H1 (cell line): ENCODE data around the gene TCIRG1. TPM values are rescaled to one million over a fixed set of nuclear protein-coding genes. Genes with fewer than 3 reads are reported as not detected.

Experiments
- CTCF ChIA-PET: fragments of 300-600 bp; sonication (Branson Sonifier 250); formaldehyde crosslinking; loops from one replicate; lab custom pipeline; 2021; ENCODE audit not compliant: partially characterized antibody; lab: Charles Lee
- POLR2A ChIA-PET: fragments of 300-600 bp; sonication (Branson Sonifier 250); formaldehyde crosslinking; loops from one replicate; lab custom pipeline; 2021; ENCODE audit warnings: inconsistent platforms; ENCODE audit not compliant: partially characterized antibody; lab: Charles Lee
- DNase-seq, 2 experiments: peaks; one replicate each; pipeline versions ENCODE4 v3.0.0 to v3.0.0-alpha.2; 2010 to 2022; ENCODE audit warnings: low spot score in 2 of 2, low read depth in 1 of 2, mixed read lengths in 1 of 2
- FAIRE-seq: peaks from 2 replicates; lab custom pipeline; 2011; peaks lifted over from hg19 to GRCh38; lab: Jason Lieb, UNC
- H2AFZ ChIP-seq: 2 replicates; pipeline ENCODE4 v1.8.1; 2012; ENCODE audit warnings: low read length, inconsistent platforms
- H2AK5ac ChIP-seq: 2 replicates; pipeline ENCODE4 v1.6.1; 2013; ENCODE audit warnings: low read depth, low read length
- H2BK120ac ChIP-seq: replicated peaks from 2 replicates; pipeline ENCODE3; 2013; ENCODE audit warnings: low read depth, low read length, inconsistent platforms
- H2BK12ac ChIP-seq: 2 replicates; pipeline ENCODE4 v1.6.1; 2013; ENCODE audit warnings: low read depth, low read length
- H2BK15ac ChIP-seq: 2 replicates; pipeline ENCODE4 v1.6.1; 2013; ENCODE audit warnings: low read length
- H2BK20ac ChIP-seq: 2 replicates; pipeline ENCODE4 v1.6.1; 2013; ENCODE audit warnings: low read length
- H2BK5ac ChIP-seq: 2 replicates; pipeline ENCODE4 v1.6.1; 2013; ENCODE audit warnings: low read depth, low read length
- H3K14ac ChIP-seq: 2 replicates; pipeline ENCODE4 v1.6.1; 2013; ENCODE audit warnings: inconsistent platforms; ENCODE audit not compliant: insufficient read length
- H3K18ac ChIP-seq: 2 replicates; pipeline ENCODE4 v1.6.1; 2013; ENCODE audit warnings: low read length; ENCODE audit errors: extremely low read depth
- H3K23ac ChIP-seq: 2 replicates; pipeline ENCODE4 v1.6.1; 2013; ENCODE audit warnings: inconsistent platforms; ENCODE audit not compliant: insufficient read length
- H3K23me2 ChIP-seq: 2 replicates; pipeline ENCODE4 v1.6.1; 2013; ENCODE audit warnings: low read depth, low read length
- H3K27ac ChIP-seq: 2 replicates; pipeline ENCODE4 v1.6.1; 2011; ENCODE audit warnings: low read depth, low read length, inconsistent platforms
- H3K27me3 ChIP-seq, 4 experiments: replicated peaks in 1 of 4; 1 replicate in 1 of 4; 2 replicates in 3 of 4; pipeline versions ENCODE4 v1.6.1 to v1.8.1; 2011 to 2013; ENCODE audit warnings: low read length in 3 of 4, mild to moderate bottlenecking in 3 of 4, inconsistent platforms in 2 of 4, mixed read lengths in 2 of 4, moderate library complexity in 1 of 4; ENCODE audit not compliant: control insufficient read depth in 3 of 4, insufficient read depth in 3 of 4; ENCODE audit errors: extremely low read depth in 1 of 4
- H3K36me3 ChIP-seq, 4 experiments: 2 replicates each; pipeline versions ENCODE4 v1.6.1 to v1.8.1; 2011 to 2013; ENCODE audit warnings: mild to moderate bottlenecking in 4 of 4, low read length in 3 of 4, moderate library complexity in 2 of 4, control low read depth in 1 of 4, inconsistent platforms in 1 of 4; ENCODE audit not compliant: insufficient read depth in 4 of 4, control insufficient read depth in 2 of 4
- H3K4ac ChIP-seq: replicated peaks from 2 replicates; pipeline ENCODE3; 2013; ENCODE audit warnings: low read length, low read depth, mixed read lengths, inconsistent platforms; ENCODE audit not compliant: insufficient read length
- H3K4me1 ChIP-seq, 4 experiments: replicated peaks in 1 of 4; 1 replicate in 1 of 4; 2 replicates in 3 of 4; pipeline versions ENCODE4 v1.6.1 to v1.8.1; 2011 to 2013; ENCODE audit warnings: low read length in 3 of 4, inconsistent platforms in 2 of 4, mixed read lengths in 1 of 4; ENCODE audit not compliant: insufficient read depth in 4 of 4, control insufficient read depth in 3 of 4
- H3K4me2 ChIP-seq, 2 experiments: 2 replicates each; pipeline versions ENCODE4 v1.6.1 to v1.8.1; 2011 to 2013; ENCODE audit warnings: low read depth in 2 of 2, low read length in 2 of 2, control low read depth in 1 of 2, inconsistent platforms in 1 of 2, mild to moderate bottlenecking in 1 of 2; ENCODE audit not compliant: insufficient read depth in 1 of 2
- H3K4me3 ChIP-seq, 4 experiments: fragments of 200-600, 300-600 bp in 1 of 4; sonication (generic), shearing (Covaris generic), sonication (Bioruptor Twin) in 1 of 4; 2 replicates each; pipeline versions ENCODE4 v1.5.1 to v1.8.1; 2011 to 2016; ENCODE audit warnings: low read length in 4 of 4, low read depth in 3 of 4, control low read depth in 2 of 4, inconsistent platforms in 2 of 4, mild to moderate bottlenecking in 2 of 4, mixed read lengths in 1 of 4, moderate library complexity in 1 of 4; ENCODE audit not compliant: insufficient read depth in 2 of 4; ENCODE audit errors: extremely low read depth in 1 of 4
- H3K56ac ChIP-seq: replicated peaks from 2 replicates; pipeline ENCODE3; 2013; ENCODE audit warnings: low read depth, mild to moderate bottlenecking, mixed read lengths, low read length, inconsistent platforms; ENCODE audit not compliant: insufficient read length
- H3K79me1 ChIP-seq: 2 replicates; pipeline ENCODE4 v1.6.1; 2013; ENCODE audit warnings: low read depth, low read length, control low read depth
- H3K79me2 ChIP-seq, 2 experiments: 2 replicates each; pipeline versions ENCODE4 v1.6.1 to v1.8.1; 2012 to 2013; ENCODE audit warnings: low read length in 2 of 2, mild to moderate bottlenecking in 2 of 2, inconsistent platforms in 1 of 2; ENCODE audit not compliant: insufficient read depth in 2 of 2, control insufficient read depth in 1 of 2
- H3K9ac ChIP-seq, 4 experiments: replicated peaks in 1 of 4; 1 replicate in 1 of 4; 2 replicates in 3 of 4; pipeline versions ENCODE4 v1.6.1 to v1.8.1; 2011 to 2013; ENCODE audit warnings: low read depth in 3 of 4, low read length in 3 of 4, control low read depth in 2 of 4, mild to moderate bottlenecking in 2 of 4, moderate library complexity in 2 of 4, inconsistent platforms in 1 of 4; ENCODE audit errors: extremely low read depth in 1 of 4
- H3K9me3 ChIP-seq, 2 experiments: 2 replicates each; pipeline versions ENCODE4 v1.6.1 to v1.8.1; 2012 to 2013; ENCODE audit warnings: mild to moderate bottlenecking in 2 of 2, moderate library complexity in 2 of 2, control low read depth in 1 of 2, inconsistent platforms in 1 of 2, low read depth in 1 of 2, low read length in 1 of 2, mixed read lengths in 1 of 2; ENCODE audit not compliant: insufficient read depth in 2 of 2
- H4K20me1 ChIP-seq, 2 experiments: replicated peaks in 1 of 2; 2 replicates each; pipeline versions ENCODE3 to v1.8.1; 2011 to 2013; ENCODE audit warnings: inconsistent platforms in 2 of 2, low read length in 2 of 2, mild to moderate bottlenecking in 1 of 2; ENCODE audit not compliant: insufficient read depth in 2 of 2, control insufficient read depth in 1 of 2
- H4K5ac ChIP-seq: 2 replicates; pipeline ENCODE4 v1.6.1; 2013; ENCODE audit warnings: low read length, low read depth, mixed read lengths, inconsistent platforms; ENCODE audit not compliant: insufficient read length
- H4K8ac ChIP-seq: 2 replicates; pipeline ENCODE4 v1.8.0; 2013; ENCODE audit warnings: mild to moderate bottlenecking, moderate library complexity, low read length, inconsistent platforms; ENCODE audit not compliant: insufficient read depth; ENCODE audit errors: extremely low read depth
- H4K91ac ChIP-seq: replicated peaks from 2 replicates; pipeline ENCODE3; 2013; ENCODE audit warnings: low read length, mixed read lengths, inconsistent platforms; ENCODE audit not compliant: insufficient read length
- BACH1 ChIP-seq: IDR thresholded peaks from 2 replicates; pipeline ENCODE4 v1.6.1; 2012; ENCODE audit warnings: low read length, improper control_type of control experiment
- GTF2F1 ChIP-seq: IDR thresholded peaks from 2 replicates; pipeline ENCODE4 v1.6.1; 2012; ENCODE audit warnings: low read depth, low read length, improper control_type of control experiment, borderline replicate concordance
- JUN ChIP-seq: IDR thresholded peaks from 2 replicates; pipeline ENCODE4 v1.6.1; 2011; ENCODE audit warnings: low read depth, mild to moderate bottlenecking, improper control_type of control experiment, low read length
- NANOG ChIP-seq: IDR thresholded peaks from 2 replicates; pipeline ENCODE4 v1.6.1; 2011; ENCODE audit warnings: low read length, low read depth, mild to moderate bottlenecking, inconsistent platforms; ENCODE audit not compliant: insufficient read depth, poor library complexity, severe bottlenecking
- NRF1 ChIP-seq: IDR thresholded peaks from 2 replicates; pipeline ENCODE4 v1.6.1; 2011; ENCODE audit warnings: mild to moderate bottlenecking, low read depth, low read length, improper control_type of control experiment
- PHF8 ChIP-seq: fragments of 200-600 bp; sonication (generic); conservative IDR thresholded peaks from 2 replicates; pipeline ENCODE4 v1.7.1; 2012; ENCODE audit warnings: low read depth, mild to moderate bottlenecking, inconsistent platforms, low read length, moderate library complexity
- POLR2A ChIP-seq, 2 experiments: IDR thresholded peaks; 1 replicate in 1 of 2; 2 replicates in 1 of 2; pipeline ENCODE4 v1.6.1; 2011; ENCODE audit warnings: low read depth in 2 of 2, low read length in 2 of 2, mild to moderate bottlenecking in 2 of 2; ENCODE audit errors: control extremely low read depth in 1 of 2
- SIRT6 ChIP-seq: IDR thresholded peaks from one replicate; pipeline ENCODE4 v1.7.1; 2012; ENCODE audit warnings: low read length, inconsistent platforms
- WGBS, 2 experiments: shearing (Covaris generic) in 1 of 2; methylation state at CpG; one replicate each; pipeline versions ENCODE4 v1.1.6 to v1.1.7; 2013 to 2015; ENCODE audit warnings: low lambda C conversion rate in 2 of 2, mixed read lengths in 2 of 2, inconsistent platforms in 1 of 2, low coverage in 1 of 2, missing lambda C conversion rate in 1 of 2; ENCODE audit not compliant: insufficient replicate concordance in 2 of 2, insufficient coverage in 1 of 2, insufficient read length in 1 of 2; ENCODE audit errors: extremely low coverage in 1 of 2, missing lambda C conversion rate in 1 of 2; 5-methylcytosine and 5-hydroxymethylcytosine counted together
- polyA plus RNA-seq, 7 experiments: library from polyadenylated mRNA; depleted of rRNA in 3 of 7; stranded (reverse) in 5 of 7; unstranded in 2 of 7; fragments of >200 nt in 5 of 7; fragments of 200-250 nt in 2 of 7; gene quantifications; 1 replicate in 5 of 7; 2 replicates in 1 of 7; 4 replicates in 1 of 7; pipeline versions ENCODE4 v1.2.1 to v1.2.3, GENCODE V29; 2011 to 2013; ENCODE audit warnings: missing spikeins in 2 of 7, mixed read lengths in 2 of 7
- total RNA-seq: library from RNA; stranded (reverse); fragmentation: NEBNext Ultra II Directional; extraction: Animal tissue kit (Norgen Biotek cat#: 25700); gene quantifications from 2 replicates; pipeline ENCODE4 v1.2.1, GENCODE V29; 2021

TCIRG1 gene
- total and polyA plus RNA-seq, 2 of the 8 experiments (the other 6 are each of a cell fraction or from before 2014, with no cell fraction given), result 25.3 to 39.6 TPM

DNA sequence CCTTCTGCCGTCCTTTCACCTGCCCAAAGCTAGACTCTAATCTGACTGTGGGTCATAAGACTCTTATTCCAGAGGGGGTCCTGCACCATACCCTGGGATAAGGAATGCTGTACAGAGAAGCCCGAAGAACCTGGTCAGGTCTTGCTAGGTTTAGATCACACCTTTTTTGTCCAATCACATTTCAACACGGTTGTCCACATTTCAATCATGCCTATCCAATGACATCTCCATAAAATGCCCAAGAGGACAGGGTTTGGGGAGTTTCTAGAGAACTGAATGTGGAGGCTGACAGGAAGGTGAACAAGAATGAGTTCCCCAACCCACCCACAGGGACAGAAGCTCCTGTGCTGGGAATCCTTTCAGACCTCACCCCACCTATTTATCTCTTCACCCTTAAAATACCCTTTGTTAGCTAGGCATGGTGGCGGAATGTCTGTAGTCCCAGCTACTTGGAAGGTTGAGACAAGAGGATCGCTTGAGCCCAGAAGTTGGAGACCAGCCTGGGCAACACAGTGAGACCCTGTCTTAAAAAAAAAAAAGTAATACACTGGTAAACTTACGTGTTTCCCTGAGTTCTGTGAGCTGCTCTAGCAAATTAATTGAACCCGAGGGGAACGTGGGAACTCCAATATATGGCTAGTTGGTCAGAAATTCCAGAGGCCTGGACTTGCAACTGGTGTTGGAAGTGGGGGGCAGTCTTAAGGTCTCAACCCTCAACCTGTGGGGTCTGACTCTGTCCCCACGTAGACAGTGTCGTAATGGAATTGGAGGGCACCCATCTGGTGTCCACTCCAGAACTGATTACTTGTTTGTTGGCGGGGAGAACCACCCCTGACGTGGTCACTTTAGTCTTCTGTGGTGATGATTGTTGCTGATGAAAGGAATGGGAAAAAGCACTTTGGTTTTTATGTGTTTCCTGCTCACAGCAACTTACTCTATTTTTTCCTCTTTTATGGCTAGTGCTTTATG is 17.8 kb downstream of the TCIRG1 start:
- POLR2A ChIA-PET, result interaction anchor here (1.0 to 10.8 kb wide), 7 partner anchors 8 to 90 kb away, joined by 3 to 183 read pairs (median 4); partner anchors contain the start of genes NDUFS8 and TCIRG1
- H3K9me3 ChIP-seq, result no peaks in the 10 kb centered on the region
- H3K4me1 ChIP-seq, result peaks cover 0 to 3% (median 2%) of the 10 kb centered on the region in 4 experiments; a peak in 3 of 7 replicates
- DNase-seq (no peak), FAIRE-seq (no peak)
- H2BK5ac ChIP-seq, result no peak overlapping the region
- H4K91ac ChIP-seq, result no peak overlapping the region
- no peak overlapping the region for H4K5ac ChIP-seq
- no peak overlapping the region for H3K14ac ChIP-seq
- H3K79me2 ChIP-seq, result no peaks in the 10 kb centered on the region
- H3K27me3 ChIP-seq, result no peaks in the 10 kb centered on the region
- no peak overlapping the region for H2BK120ac ChIP-seq
- H3K36me3 ChIP-seq, result peaks cover 10 to 32% (median 18%) of the 10 kb centered on the region in 4 experiments
- no peak overlapping the region for H2BK12ac ChIP-seq
- no peak overlapping the region for H2AK5ac ChIP-seq
- WGBS, 2 experiments, result 93% methylated on average over 12 of the region's 12 CpGs; no CpG with 5 or more reads in 1 of the 2 experiments
- CTCF ChIA-PET, result interaction anchor here (0.7 to 0.9 kb wide), 2 partner anchors 11 to 143 kb away, joined by 3 read pairs; no protein-coding TSS in a partner anchor
- no peaks in the 10 kb centered on the region for H3K23me2 ChIP-seq
- no peak overlapping the region for H3K23ac ChIP-seq
- no peak overlapping the region for H3K9ac ChIP-seq
- H4K8ac ChIP-seq, result no peak overlapping the region
- H3K18ac ChIP-seq, result no peak overlapping the region
- H4K20me1 ChIP-seq, result peaks cover 2 to 5% of the 10 kb centered on the region in 2 experiments
- H3K4ac ChIP-seq, result no peak overlapping the region
- no peak for TF ChIP-seq GTF2F1
- no peak for TF ChIP-seq BACH1
- TF ChIP-seq PHF8, result no peak
- no peak for TF ChIP-seq NRF1
- TF ChIP-seq SIRT6, result no peak
- TF ChIP-seq POLR2A (IDR thresholded peaks at IDR 0.05; ENCODE audit: control extremely low read depth in 1 of 2, low read depth in 2 of 2, low read length in 2 of 2), result peak in 1 of 2 experiments; percentile 57; a peak in 1 of 3 replicates
- no peak for TF ChIP-seq JUN
- TF ChIP-seq NANOG, result no peak
- H3K27ac ChIP-seq, result no peak overlapping the region
- no peak overlapping the region for H2BK15ac ChIP-seq
- peaks cover under 1% of the 10 kb centered on the region; the same call in 1 of the 2 replicates for H3K79me1 ChIP-seq
- no peak overlapping the region for H2BK20ac ChIP-seq
- no peak overlapping the region for H3K4me3 ChIP-seq
- no peak overlapping the region for H3K4me2 ChIP-seq
- no peak overlapping the region for H2AFZ ChIP-seq
- H3K56ac ChIP-seq, result no peak overlapping the region
